HepG2 (cell line): ENCODE measurements around the gene ZBP1. TPM values are rescaled to one million over a fixed set of nuclear protein-coding genes. Genes with fewer than 3 reads are reported as not detected.
A peak's percentile ranks its signal among the peaks of the same experiment; 100 is the strongest.

ENCODE experiments used
- ASH2L ChIP-seq: fragments of 300-600, 200-600 bp; sonication (generic); IDR thresholded peaks from 2 replicates; pipeline ENCODE4 v1.7.0; 2017; ENCODE audit warnings: low read depth, mild to moderate bottlenecking, moderate library complexity, mixed read lengths, low read length; ENCODE audit not compliant: insufficient read length
- ATM ChIP-seq: fragments of 450-650 bp; IDR thresholded peaks from 2 replicates; pipeline ENCODE4 v1.7.1; 2017; ENCODE audit warnings: mild to moderate bottlenecking, borderline replicate concordance
- DNMT1 ChIP-seq: sonication (generic); formaldehyde crosslinking; IDR thresholded peaks from 2 replicates; pipeline ENCODE4 v1.5.1; 2020; ENCODE audit warnings: mild to moderate bottlenecking, missing genetic modification reagents
- DNMT3B ChIP-seq: conservative IDR thresholded peaks from 2 replicates; pipeline ENCODE4 v1.6.1; 2016; ENCODE audit warnings: missing biosample characterization, control low read depth
- HNRNPLL ChIP-seq: fragments of 200-400 bp; formaldehyde crosslinking; IDR thresholded peaks from 2 replicates; pipeline ENCODE4 v1.6.1; 2017; ENCODE audit warnings: mild to moderate bottlenecking, low read depth, low read length; ENCODE audit not compliant: poor library complexity, severe bottlenecking
- KDM5A ChIP-seq: fragments of 200-600 bp; sonication (generic); IDR thresholded peaks from 2 replicates; pipeline ENCODE4 v1.7.0; 2018; ENCODE audit warnings: antibody characterized with exemption, mild to moderate bottlenecking, low read length, borderline replicate concordance
- MEIS2 ChIP-seq: sonication (generic); formaldehyde crosslinking; IDR thresholded peaks from 2 replicates; pipeline ENCODE4 v1.9.0; 2021; ENCODE audit warnings: mild to moderate bottlenecking, missing genetic modification reagents
- NAIF1 ChIP-seq: sonication (generic); formaldehyde crosslinking; IDR thresholded peaks from 2 replicates; pipeline ENCODE4 v1.5.0; 2020; ENCODE audit warnings: mild to moderate bottlenecking, missing genetic modification reagents, borderline replicate concordance
- PCBP2 ChIP-seq: fragments of 200-400 bp; formaldehyde crosslinking; optimal IDR thresholded peaks from 2 replicates; pipeline ENCODE3; 2018; ENCODE audit warnings: low read length, low read depth; ENCODE audit not compliant: poor library complexity, severe bottlenecking
- XBP1 ChIP-seq: sonication (generic); formaldehyde crosslinking; IDR thresholded peaks from 2 replicates; pipeline ENCODE4 v1.5.0; 2020; ENCODE audit warnings: missing genetic modification reagents
- ZBTB7A ChIP-seq: sonication (generic); formaldehyde crosslinking; IDR thresholded peaks from 2 replicates; pipeline ENCODE4 v1.8.0; 2022; ENCODE audit warnings: mild to moderate bottlenecking, missing genetic modification reagents
- ZFAT ChIP-seq: sonication (generic); formaldehyde crosslinking; conservative IDR thresholded peaks from 2 replicates; pipeline ENCODE4 v1.8.1; 2023; ENCODE audit warnings: missing genetic modification reagents, inconsistent platforms
- ZNF367 ChIP-seq: sonication (generic); formaldehyde crosslinking; IDR thresholded peaks from 2 replicates; pipeline ENCODE4 v1.4.0; 2020; ENCODE audit warnings: missing genetic modification reagents, borderline replicate concordance
- ZNF549 ChIP-seq: sonication (generic); formaldehyde crosslinking; IDR thresholded peaks from 2 replicates; pipeline ENCODE4 v1.5.0; 2020; ENCODE audit warnings: missing genetic modification reagents
- ZNF768 ChIP-seq: sonication (generic); formaldehyde crosslinking; IDR thresholded peaks from 2 replicates; pipeline ENCODE4 v1.4.0; 2020; ENCODE audit warnings: missing genetic modification reagents
- ZNF792 ChIP-seq: IDR thresholded peaks from 2 replicates; pipeline ENCODE4 v1.6.1; 2016
- polyA plus RNA-seq, 8 experiments: library from polyadenylated mRNA; depleted of rRNA in 3 of 8; stranded (reverse) in 7 of 8; unstranded in 1 of 8; fragments of >200 nt; fragmentation: Illumina TruSeq in 4 of 8; extraction: Trizol in 4 of 8; gene quantifications; 2 replicates each; pipeline versions ENCODE4 v1.2.1 to v1.2.3, GENCODE V29; 2011 to 2016; ENCODE audit warnings: low read depth in 4 of 8, missing spikeins in 1 of 8, mixed read lengths in 1 of 8; ENCODE audit not compliant: insufficient read depth in 1 of 8
- total RNA-seq, 5 experiments: library from RNA; depleted of rRNA; stranded (reverse); fragments of >200 nt; fragmentation: Illumina TruSeq; extraction: Trizol; gene quantifications; 2 replicates each; pipeline ENCODE4 v1.2.3, GENCODE V29; 2016; ENCODE audit warnings: low read depth in 1 of 5
- TF ChIP-seq, protein P1 (sequence below): sonication (generic); formaldehyde crosslinking; IDR thresholded peaks from 2 replicates; pipeline ENCODE4 v1.9.0; 2021; ENCODE audit warnings: missing genetic modification reagents, mild to moderate bottlenecking, borderline replicate concordance
- TF ChIP-seq, protein P2 (sequence below): sonication (generic); formaldehyde crosslinking; IDR thresholded peaks from 2 replicates; pipeline ENCODE4 v1.4.0; 2020; ENCODE audit warnings: mild to moderate bottlenecking, missing genetic modification reagents
- TF ChIP-seq, protein P3 (sequence below): fragments of 450-650 bp; IDR thresholded peaks from 2 replicates; pipeline ENCODE4 v1.6.1; 2017
- TF ChIP-seq, protein P4 (sequence below), 2 experiments: sonication (generic) in 1 of 2; formaldehyde crosslinking in 1 of 2; IDR thresholded peaks; 2 replicates each; pipeline versions ENCODE4 v1.6.1 to v1.9.0; 2014 to 2022; ENCODE audit warnings: antibody characterized with exemption in 1 of 2, borderline replicate concordance in 1 of 2, inconsistent platforms in 1 of 2, low read depth in 1 of 2, missing genetic modification reagents in 1 of 2

Gene ZBP1
- total and polyA plus RNA-seq, 2 of the 13 experiments (the other 11 are each of a cell fraction or from before 2014, with no cell fraction given) = not detected

DNA sequence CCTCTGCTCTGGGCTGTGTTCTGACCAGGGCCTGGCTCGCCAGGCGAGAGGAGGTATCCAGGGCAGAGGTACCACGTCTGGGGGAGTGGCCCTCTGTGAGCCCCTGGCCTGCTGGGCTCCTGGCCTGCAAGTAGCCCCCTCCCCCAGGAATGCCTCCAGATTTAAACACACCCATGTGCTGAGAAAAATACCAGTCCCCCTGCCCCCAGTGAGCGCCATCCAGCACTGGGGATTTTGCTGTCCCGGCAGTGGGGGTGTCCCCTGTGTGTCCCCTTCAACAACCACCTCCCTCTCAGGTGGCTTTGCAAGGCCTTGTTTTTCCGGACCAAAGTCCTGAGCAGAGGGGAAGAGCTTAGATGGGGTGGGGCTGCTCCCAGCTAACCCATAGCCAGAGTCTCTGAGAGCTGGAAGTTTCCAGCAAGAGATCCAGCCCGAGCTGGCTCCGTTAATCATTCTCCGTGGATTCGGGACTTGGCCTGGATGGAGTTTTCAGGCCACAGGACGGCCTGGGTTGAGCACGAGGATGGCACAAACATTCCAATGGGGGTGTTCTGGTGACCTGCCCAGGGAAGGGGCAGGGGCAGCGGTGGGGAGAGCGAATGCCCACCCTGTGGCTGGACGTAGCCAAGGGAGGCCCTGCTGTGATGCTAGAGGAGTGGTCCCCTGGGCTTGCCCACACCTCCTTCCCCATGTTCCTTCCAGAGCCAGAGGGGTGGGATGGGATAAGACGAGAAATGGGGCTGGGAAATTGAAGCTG, 30.3 kb downstream of the ZBP1 start (continued):
- TF ChIP-seq, protein P1, sequence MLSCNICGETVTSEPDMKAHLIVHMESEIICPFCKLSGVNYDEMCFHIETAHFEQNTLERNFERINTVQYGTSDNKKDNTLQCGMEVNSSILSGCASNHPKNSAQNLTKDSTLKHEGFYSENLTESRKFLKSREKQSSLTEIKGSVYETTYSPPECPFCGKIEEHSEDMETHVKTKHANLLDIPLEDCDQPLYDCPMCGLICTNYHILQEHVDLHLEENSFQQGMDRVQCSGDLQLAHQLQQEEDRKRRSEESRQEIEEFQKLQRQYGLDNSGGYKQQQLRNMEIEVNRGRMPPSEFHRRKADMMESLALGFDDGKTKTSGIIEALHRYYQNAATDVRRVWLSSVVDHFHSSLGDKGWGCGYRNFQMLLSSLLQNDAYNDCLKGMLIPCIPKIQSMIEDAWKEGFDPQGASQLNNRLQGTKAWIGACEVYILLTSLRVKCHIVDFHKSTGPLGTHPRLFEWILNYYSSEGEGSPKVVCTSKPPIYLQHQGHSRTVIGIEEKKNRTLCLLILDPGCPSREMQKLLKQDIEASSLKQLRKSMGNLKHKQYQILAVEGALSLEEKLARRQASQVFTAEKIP (CRISPR knock-in tag) = no peak
- TF ChIP-seq XBP1 (CRISPR knock-in tag) = no peak
- TF ChIP-seq MEIS2 (CRISPR knock-in tag) = peak; percentile 65; the same call in 1 of the 2 replicates
- TF ChIP-seq, protein P2, sequence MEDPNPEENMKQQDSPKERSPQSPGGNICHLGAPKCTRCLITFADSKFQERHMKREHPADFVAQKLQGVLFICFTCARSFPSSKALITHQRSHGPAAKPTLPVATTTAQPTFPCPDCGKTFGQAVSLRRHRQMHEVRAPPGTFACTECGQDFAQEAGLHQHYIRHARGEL (CRISPR knock-in tag) = no peak
- no peak for TF ChIP-seq ATM
- TF ChIP-seq NAIF1 (CRISPR knock-in tag) = no peak
- TF ChIP-seq ZNF792 (CRISPR knock-in tag) = peak; percentile 62; the same call in 1 of the 2 replicates
- TF ChIP-seq ZNF367 (CRISPR knock-in tag) = no peak
- no peak for TF ChIP-seq ZFAT
- TF ChIP-seq, protein P3, sequence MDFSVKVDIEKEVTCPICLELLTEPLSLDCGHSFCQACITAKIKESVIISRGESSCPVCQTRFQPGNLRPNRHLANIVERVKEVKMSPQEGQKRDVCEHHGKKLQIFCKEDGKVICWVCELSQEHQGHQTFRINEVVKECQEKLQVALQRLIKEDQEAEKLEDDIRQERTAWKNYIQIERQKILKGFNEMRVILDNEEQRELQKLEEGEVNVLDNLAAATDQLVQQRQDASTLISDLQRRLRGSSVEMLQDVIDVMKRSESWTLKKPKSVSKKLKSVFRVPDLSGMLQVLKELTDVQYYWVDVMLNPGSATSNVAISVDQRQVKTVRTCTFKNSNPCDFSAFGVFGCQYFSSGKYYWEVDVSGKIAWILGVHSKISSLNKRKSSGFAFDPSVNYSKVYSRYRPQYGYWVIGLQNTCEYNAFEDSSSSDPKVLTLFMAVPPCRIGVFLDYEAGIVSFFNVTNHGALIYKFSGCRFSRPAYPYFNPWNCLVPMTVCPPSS = no peak
- TF ChIP-seq KDM5A = no peak
- TF ChIP-seq ASH2L = peak; percentile 91
- no peak for TF ChIP-seq ZNF549 (CRISPR knock-in tag)
- no peak for TF ChIP-seq HNRNPLL
- TF ChIP-seq PCBP2 = no peak
- peak; percentile 82 for TF ChIP-seq ZBTB7A (CRISPR knock-in tag)
- no peak; the same call in 1 of the 2 replicates for TF ChIP-seq DNMT1
- TF ChIP-seq DNMT3B (CRISPR knock-in tag) = peak; percentile 83; the same call in 1 of the 2 replicates
- TF ChIP-seq, protein P4, sequence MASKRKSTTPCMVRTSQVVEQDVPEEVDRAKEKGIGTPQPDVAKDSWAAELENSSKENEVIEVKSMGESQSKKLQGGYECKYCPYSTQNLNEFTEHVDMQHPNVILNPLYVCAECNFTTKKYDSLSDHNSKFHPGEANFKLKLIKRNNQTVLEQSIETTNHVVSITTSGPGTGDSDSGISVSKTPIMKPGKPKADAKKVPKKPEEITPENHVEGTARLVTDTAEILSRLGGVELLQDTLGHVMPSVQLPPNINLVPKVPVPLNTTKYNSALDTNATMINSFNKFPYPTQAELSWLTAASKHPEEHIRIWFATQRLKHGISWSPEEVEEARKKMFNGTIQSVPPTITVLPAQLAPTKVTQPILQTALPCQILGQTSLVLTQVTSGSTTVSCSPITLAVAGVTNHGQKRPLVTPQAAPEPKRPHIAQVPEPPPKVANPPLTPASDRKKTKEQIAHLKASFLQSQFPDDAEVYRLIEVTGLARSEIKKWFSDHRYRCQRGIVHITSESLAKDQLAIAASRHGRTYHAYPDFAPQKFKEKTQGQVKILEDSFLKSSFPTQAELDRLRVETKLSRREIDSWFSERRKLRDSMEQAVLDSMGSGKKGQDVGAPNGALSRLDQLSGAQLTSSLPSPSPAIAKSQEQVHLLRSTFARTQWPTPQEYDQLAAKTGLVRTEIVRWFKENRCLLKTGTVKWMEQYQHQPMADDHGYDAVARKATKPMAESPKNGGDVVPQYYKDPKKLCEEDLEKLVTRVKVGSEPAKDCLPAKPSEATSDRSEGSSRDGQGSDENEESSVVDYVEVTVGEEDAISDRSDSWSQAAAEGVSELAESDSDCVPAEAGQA (IDR thresholded peaks at IDR 0.05; ENCODE audit: low read depth) = no peak; the same call in 1 of the 2 replicates
- TF ChIP-seq, protein P4 (CRISPR knock-in tag; IDR thresholded peaks at IDR 0.05; ENCODE audit: borderline replicate concordance) = no peak
- TF ChIP-seq ZNF768 (CRISPR knock-in tag) = peak; percentile 59; the same call in 1 of the 2 replicates
